ENCODE results near the gene ERRFI1. TPM values are rescaled to one million over a fixed set of nuclear protein-coding genes. Genes with fewer than 3 reads are reported as not detected.
A peak's percentile ranks its signal among the peaks of the same experiment; 100 is the strongest.
"Not testable (repeated sequence)": the region's sequence is repeated elsewhere in the genome, so short reads cannot be mapped to it uniquely, and the experiment has no call there.

Gene ERRFI1
- total RNA-seq, 4 donors from 2014 or later, result 308 to 587 (median 435) TPM

DNA sequence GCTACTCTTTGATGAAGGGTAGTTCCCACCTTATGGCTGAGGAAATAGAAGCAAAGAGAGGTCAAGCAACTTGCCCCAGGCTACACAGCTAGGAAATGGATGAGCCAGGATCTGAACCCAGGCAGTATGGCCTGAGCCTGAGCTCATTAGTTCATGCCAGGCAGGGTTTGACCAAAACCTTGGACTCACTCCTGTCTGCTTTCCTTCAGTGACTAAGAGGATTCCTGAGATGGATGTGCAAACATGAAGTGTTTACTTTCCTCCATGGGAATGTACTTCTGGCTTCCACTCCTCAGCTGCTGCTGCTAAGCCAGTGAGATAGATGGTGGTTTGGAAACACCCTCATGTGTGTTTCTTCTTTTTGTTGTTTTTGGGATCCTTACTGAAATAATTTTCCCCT is 35.1 kb upstream of the ERRFI1 start:
- Histone ChIP-seq H3K27me3 (no peaks in the 10 kb centered on the region), H3K4me1 (peaks cover 0 to 63% (median 57%) of the 10 kb centered on the region in 4 donors), H3K4me3 (no peak overlapping the region), H3K27ac (replicated peaks in 1 of 4) (peak overlapping the region; percentile 70 to 81 (median 70)), H3K36me3 (no peaks in the 10 kb centered on the region), H3K9me3 (no peaks in the 10 kb centered on the region)
- no peak for DNase-seq (ENCODE audit: extremely low spot score)
- intact Hi-C loops (cut with DNase I), result no loop called here
- TF ChIP-seq POLR2AphosphoS5 (IDR thresholded peaks at IDR 0.05), result peak; percentile 77 to 78
- no peak for TF ChIP-seq EP300 (IDR thresholded peaks at IDR 0.05)

DNA sequence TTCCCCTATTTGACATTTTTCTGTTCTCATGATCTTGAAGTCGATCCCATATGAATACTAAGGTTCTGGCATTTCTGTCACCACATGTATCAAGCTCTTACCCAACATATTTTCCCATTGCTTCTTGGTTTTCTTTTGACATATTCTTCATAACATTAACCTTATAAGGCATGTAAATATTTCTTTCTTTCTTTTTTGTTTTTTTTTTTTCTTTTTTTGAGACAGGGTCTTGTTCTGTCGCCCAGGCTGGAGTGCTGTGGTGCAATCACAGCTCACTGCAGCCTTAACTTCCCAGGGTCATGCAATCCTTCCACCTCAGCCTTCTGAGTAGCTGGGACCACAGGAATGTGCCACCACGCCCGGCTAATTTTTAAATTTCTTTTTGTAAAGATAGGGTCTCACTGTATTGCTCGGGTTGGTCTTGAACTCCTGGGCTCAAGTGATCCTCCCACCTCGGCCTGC is 33.1 kb upstream of the ERRFI1 start:
- no peak for DNase-seq (ENCODE audit: extremely low spot score)
- Histone ChIP-seq H3K4me3 (no peak overlapping the region), H3K27me3 (no peaks in the 10 kb centered on the region), H3K4me1 (peaks cover 0 to 79% (median 69%) of the 10 kb centered on the region in 4 donors), H3K27ac (replicated peaks in 1 of 4) (peak overlapping the region; percentile 54 to 81 (median 70)), H3K36me3 (no peaks in the 10 kb centered on the region), H3K9me3 (no peaks in the 10 kb centered on the region)
- 83% methylated on average over 6 of the region's 6 CpGs for WGBS
- TF ChIP-seq POLR2A (IDR thresholded peaks at IDR 0.05; ENCODE audit: low read depth), result no peak
- TF ChIP-seq POLR2AphosphoS5 (IDR thresholded peaks at IDR 0.05), result no peak
- TF ChIP-seq, protein P1, sequence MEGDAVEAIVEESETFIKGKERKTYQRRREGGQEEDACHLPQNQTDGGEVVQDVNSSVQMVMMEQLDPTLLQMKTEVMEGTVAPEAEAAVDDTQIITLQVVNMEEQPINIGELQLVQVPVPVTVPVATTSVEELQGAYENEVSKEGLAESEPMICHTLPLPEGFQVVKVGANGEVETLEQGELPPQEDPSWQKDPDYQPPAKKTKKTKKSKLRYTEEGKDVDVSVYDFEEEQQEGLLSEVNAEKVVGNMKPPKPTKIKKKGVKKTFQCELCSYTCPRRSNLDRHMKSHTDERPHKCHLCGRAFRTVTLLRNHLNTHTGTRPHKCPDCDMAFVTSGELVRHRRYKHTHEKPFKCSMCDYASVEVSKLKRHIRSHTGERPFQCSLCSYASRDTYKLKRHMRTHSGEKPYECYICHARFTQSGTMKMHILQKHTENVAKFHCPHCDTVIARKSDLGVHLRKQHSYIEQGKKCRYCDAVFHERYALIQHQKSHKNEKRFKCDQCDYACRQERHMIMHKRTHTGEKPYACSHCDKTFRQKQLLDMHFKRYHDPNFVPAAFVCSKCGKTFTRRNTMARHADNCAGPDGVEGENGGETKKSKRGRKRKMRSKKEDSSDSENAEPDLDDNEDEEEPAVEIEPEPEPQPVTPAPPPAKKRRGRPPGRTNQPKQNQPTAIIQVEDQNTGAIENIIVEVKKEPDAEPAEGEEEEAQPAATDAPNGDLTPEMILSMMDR (IDR thresholded peaks at IDR 0.05), result no peak
- TF ChIP-seq EP300 (IDR thresholded peaks at IDR 0.05), result no peak
- intact Hi-C loops (cut with DNase I), result no loop called here

GRCh38 chr1:8057779-8058178 is 31.7 kb upstream of the ERRFI1 start:
- DNase-seq (ENCODE audit: extremely low spot score); H3K27me3 ChIP-seq; H3K36me3 ChIP-seq; H3K4me3 ChIP-seq; intact Hi-C loops (cut with DNase I); H3K9me3 ChIP-seq; H3K27ac ChIP-seq (replicated peaks in 1 of 4): not testable (repeated sequence)
- WGBS, result 95% methylated on average over 7 of the region's 7 CpGs
- peaks cover 0 to 65% (median 61%) of the 10 kb centered on the region in 4 donors for H3K4me1 ChIP-seq

DNA sequence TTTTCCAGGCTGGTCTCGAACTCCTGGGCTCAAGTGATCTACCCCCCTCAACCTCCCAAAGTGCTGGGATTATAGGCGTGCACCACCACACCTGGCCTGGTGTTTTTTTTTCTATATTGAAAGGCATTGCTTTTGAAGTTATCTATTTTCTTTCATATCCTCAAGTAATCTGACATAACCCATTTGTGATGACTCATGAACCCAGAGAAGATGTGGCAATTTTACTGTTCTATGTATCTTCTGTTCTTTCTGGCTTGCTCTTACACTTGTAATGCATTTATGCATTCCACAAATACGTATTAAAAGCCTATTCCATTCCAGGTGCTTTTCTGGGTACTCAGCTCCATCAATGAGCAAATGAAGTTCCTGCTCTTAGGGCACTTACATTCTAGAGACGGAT is 29.9 kb upstream of the ERRFI1 start:
- Histone ChIP-seq H3K27ac (replicated peaks in 1 of 4) (peak overlapping the region; percentile 39 to 65 (median 52)), H3K4me3 (no peak overlapping the region), H3K9me3 (no peaks in the 10 kb centered on the region), H3K27me3 (no peaks in the 10 kb centered on the region), H3K4me1 (peaks cover 0 to 60% (median 53%) of the 10 kb centered on the region in 4 donors), H3K36me3 (no peaks in the 10 kb centered on the region)
- DNase-seq (ENCODE audit: extremely low spot score), result no peak
- 70% methylated on average over 4 of the region's 4 CpGs for WGBS
- intact Hi-C loops (cut with DNase I), result no loop called here
- peak in 1 of 2 donors; percentile 55 for TF ChIP-seq POLR2AphosphoS5 (IDR thresholded peaks at IDR 0.05)
- no peak for TF ChIP-seq POLR2A (IDR thresholded peaks at IDR 0.05; ENCODE audit: low read depth)

DNA sequence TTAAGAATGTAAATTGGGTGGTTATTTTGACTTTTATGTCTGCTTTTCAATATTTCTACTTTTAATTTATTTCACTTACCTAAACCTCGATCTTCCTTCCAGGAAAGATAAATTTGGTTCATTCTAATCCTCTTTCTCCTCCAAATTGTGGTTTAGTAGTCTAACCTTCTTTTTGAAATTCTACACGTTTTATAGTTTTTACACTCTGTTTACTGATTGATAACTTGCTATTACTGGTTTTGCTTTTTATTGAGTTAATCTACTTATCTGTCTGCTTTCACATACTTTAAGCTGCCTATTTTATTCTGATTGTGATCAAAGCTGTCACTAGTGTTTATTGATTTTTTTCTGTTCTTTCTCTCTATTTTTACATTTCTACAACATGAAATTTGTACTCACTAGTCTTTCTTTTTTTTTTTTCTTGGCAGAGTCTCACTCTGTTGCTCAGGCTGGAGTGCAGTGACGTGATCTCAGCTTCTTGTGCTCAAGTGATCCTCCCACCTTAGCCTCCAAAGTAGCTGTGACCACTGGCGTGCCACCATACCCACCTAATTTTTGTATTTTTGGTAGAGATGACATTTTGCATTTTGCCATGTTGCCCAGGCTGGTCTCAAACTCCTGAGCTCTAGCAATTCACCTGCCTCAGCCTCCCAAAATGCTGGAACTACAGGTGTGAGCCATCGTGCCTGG is 27.9 kb upstream of the ERRFI1 start:
- intact Hi-C loops (cut with DNase I), result no loop called here
- no peak for TF ChIP-seq EP300 (IDR thresholded peaks at IDR 0.05)
- TF ChIP-seq POLR2AphosphoS5 (IDR thresholded peaks at IDR 0.05), result peak in 1 of 2 donors; percentile 22

DNA sequence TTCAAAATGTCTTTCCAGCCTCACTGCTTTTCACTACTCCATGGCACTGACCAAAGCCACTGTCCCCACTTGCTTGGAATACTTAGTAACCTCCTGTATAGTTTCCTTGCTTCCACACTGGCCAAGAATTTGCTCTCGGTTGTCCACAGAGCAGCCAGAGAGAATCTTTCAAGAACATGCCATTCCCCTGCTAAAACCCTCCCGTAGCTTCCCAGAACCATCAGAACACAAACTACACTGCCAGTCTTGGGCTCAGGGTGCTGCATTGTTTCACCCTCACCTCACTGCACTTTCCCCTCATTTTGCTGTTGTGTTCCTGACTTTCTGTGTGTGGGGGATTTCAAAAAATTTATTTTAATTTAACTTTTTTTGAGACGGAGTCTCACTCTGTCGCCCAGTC is 25.5 kb upstream of the ERRFI1 start:
- intact Hi-C loops (cut with DNase I), result no loop called here
- Histone ChIP-seq H3K27me3 (no peaks in the 10 kb centered on the region), H3K9me3 (no peaks in the 10 kb centered on the region), H3K4me1 (peaks cover 0 to 53% (median 42%) of the 10 kb centered on the region in 4 donors), H3K27ac (replicated peaks in 1 of 4) (peak overlapping the region; percentile 27 to 75 (median 52)), H3K36me3 (no peaks in the 10 kb centered on the region), H3K4me3 (no peak overlapping the region)
- 78% methylated on average over 4 of the region's 4 CpGs for WGBS
- DNase-seq (ENCODE audit: extremely low spot score), result no peak
- TF ChIP-seq POLR2A (IDR thresholded peaks at IDR 0.05; ENCODE audit: low read depth) (no peak), EP300 (IDR thresholded peaks at IDR 0.05) (peak; percentile 90), POLR2AphosphoS5 (IDR thresholded peaks at IDR 0.05) (peak; percentile 30 to 55)

More for the DNA sequence above, 27.9 kb upstream of the ERRFI1 start:
- 73% methylated on average over 5 of the region's 5 CpGs for WGBS
- Histone ChIP-seq H3K27ac (replicated peaks in 1 of 4) (peak overlapping the region in 2 of 4 donors; percentile 12 to 45), H3K27me3 (no peaks in the 10 kb centered on the region), H3K9me3 (no peaks in the 10 kb centered on the region), H3K36me3 (no peaks in the 10 kb centered on the region), H3K4me3 (no peak overlapping the region), H3K4me1 (peaks cover 0 to 43% (median 38%) of the 10 kb centered on the region in 4 donors)
- no peak for DNase-seq (ENCODE audit: extremely low spot score)

DNA sequence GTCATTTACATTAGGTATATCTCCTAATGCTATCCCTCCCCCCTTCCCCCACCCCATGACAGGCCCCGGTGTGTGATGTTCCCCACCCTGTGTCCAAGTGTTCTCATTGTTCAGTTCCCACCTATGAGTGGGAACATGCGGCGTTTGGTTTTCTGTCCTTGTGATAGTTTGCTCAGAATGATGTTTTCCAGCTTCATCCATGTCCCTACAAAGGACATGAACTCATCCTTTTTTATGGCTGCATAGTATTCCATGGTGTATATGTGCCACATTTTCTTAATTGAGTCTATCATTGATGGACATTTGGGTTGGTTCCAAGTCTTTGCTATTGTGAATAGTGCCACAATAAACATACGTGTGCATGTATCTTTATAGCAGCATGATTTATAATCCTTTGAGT is 23.1 kb upstream of the ERRFI1 start:
- H3K27me3 ChIP-seq; DNase-seq (ENCODE audit: extremely low spot score); H3K4me3 ChIP-seq; intact Hi-C loops (cut with DNase I); H3K27ac ChIP-seq (replicated peaks in 1 of 4); H3K36me3 ChIP-seq; H3K9me3 ChIP-seq: not testable (repeated sequence)
- WGBS, result 95% methylated on average over 4 of the region's 4 CpGs
- peaks cover 0 to 44% (median 29%) of the 10 kb centered on the region in 4 donors for H3K4me1 ChIP-seq

Measured in esophagus muscularis mucosa (tissue), 4 donors.